ENCODE results near the gene FAM78B.

DNA sequence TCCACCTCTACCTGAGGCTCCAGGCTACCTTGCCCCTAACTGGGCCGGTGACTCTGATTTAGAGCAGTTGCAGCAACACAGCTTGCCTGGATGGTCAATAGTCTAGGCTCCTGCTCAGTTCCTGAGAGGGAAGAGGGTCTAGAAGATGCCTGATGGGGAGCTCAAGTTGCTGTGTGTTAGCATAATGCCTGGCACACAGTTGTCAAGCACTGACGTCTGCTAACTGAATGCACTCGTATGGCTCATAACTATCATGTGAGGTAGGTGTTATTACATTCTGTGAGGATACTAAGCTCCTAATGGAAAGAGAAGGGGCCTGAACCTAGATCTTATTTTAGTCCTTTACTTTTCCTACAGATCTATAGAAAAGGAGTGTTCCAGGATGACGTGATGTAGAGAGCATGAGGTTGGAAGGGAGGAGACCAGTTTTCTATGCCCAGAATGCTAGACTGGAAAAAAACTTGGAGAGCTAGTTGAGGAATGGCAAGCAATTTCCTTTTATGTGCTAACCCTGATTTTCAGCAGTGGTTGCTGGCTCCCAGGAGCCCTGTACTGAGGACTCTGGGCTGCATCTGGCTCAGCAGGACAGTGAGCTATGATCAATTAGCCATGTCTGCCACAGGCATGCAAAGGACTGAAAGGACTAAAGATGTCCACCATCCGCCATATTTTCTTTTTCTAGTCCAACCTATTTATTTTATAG, 30.0 kb downstream of the FAM78B start:
- no peak for TF ChIP-seq POLR2A (IDR thresholded peaks at IDR 0.05)
- TF ChIP-seq, protein P1, sequence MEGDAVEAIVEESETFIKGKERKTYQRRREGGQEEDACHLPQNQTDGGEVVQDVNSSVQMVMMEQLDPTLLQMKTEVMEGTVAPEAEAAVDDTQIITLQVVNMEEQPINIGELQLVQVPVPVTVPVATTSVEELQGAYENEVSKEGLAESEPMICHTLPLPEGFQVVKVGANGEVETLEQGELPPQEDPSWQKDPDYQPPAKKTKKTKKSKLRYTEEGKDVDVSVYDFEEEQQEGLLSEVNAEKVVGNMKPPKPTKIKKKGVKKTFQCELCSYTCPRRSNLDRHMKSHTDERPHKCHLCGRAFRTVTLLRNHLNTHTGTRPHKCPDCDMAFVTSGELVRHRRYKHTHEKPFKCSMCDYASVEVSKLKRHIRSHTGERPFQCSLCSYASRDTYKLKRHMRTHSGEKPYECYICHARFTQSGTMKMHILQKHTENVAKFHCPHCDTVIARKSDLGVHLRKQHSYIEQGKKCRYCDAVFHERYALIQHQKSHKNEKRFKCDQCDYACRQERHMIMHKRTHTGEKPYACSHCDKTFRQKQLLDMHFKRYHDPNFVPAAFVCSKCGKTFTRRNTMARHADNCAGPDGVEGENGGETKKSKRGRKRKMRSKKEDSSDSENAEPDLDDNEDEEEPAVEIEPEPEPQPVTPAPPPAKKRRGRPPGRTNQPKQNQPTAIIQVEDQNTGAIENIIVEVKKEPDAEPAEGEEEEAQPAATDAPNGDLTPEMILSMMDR (IDR thresholded peaks at IDR 0.05): no peak
